SK-N-SH (cell line): ENCODE results near the gene PRF1. TPM values are rescaled to one million over a fixed set of nuclear protein-coding genes. Genes with fewer than 3 reads are reported as not detected.

ENCODE experiments used
- CTCF ChIA-PET: fragments of 300-600, 350-600 bp; formaldehyde crosslinking; extraction: SDS; loops from one replicate; lab custom pipeline; 2021; lab: Yijun Ruan, JAX
- POLR2A ChIA-PET: fragments of 350-600 bp; sonication (Branson Sonifier 250); formaldehyde crosslinking; extraction: SDS; loops from one replicate; lab custom pipeline; 2020; ENCODE audit warnings: antibody characterized with exemption, inconsistent platforms; lab: Yijun Ruan, JAX
- DNase-seq: peaks from one replicate; pipeline ENCODE4 v3.0.0; 2012
- H2AFZ ChIP-seq: fragments of 200-600 bp; sonication (generic); 2 replicates; pipeline ENCODE4 v1.8.1; 2016; ENCODE audit warnings: antibody characterized with exemption, mild to moderate bottlenecking, low read depth
- H3F3A ChIP-seq: fragments of 200-600 bp; sonication (generic); replicated peaks from 2 replicates; pipeline ENCODE3; 2016; ENCODE audit warnings: antibody characterized with exemption, mild to moderate bottlenecking; ENCODE audit not compliant: insufficient read depth
- H3K27ac ChIP-seq, 2 experiments: fragments of 200-500 bp in 1 of 2; fragments of 200-600 bp in 1 of 2; sonication (Bioruptor generic) in 1 of 2; sonication (generic), shearing (Covaris generic) in 1 of 2; 2 replicates each; pipeline versions ENCODE4 v1.5.1 to v1.6.1; 2014 to 2016; ENCODE audit warnings: low read depth in 2 of 2, inconsistent platforms in 1 of 2, low read length in 1 of 2, mild to moderate bottlenecking in 1 of 2, mixed read lengths in 1 of 2
- H3K27me3 ChIP-seq: fragments of 200-600 bp; sonication (generic), shearing (Covaris generic); 2 replicates; pipeline ENCODE4 v1.6.1; 2016; ENCODE audit warnings: mixed run types; ENCODE audit not compliant: insufficient read depth
- H3K36me3 ChIP-seq, 2 experiments: fragments of 200-500 bp in 1 of 2; fragments of 200-600 bp in 1 of 2; sonication (Bioruptor generic) in 1 of 2; sonication (generic) in 1 of 2; replicated peaks in 1 of 2; 2 replicates each; pipeline versions ENCODE3 to v1.5.1; 2014 to 2016; ENCODE audit warnings: low read length in 1 of 2, mild to moderate bottlenecking in 1 of 2; ENCODE audit not compliant: insufficient read depth in 2 of 2, control insufficient read depth in 1 of 2
- H3K4me1 ChIP-seq, 2 experiments: fragments of 200-500 bp in 1 of 2; fragments of 200-600 bp in 1 of 2; sonication (Bioruptor generic) in 1 of 2; sonication (generic), shearing (Covaris generic) in 1 of 2; 2 replicates each; pipeline versions ENCODE4 v1.5.1 to v1.6.1; 2014 to 2016; ENCODE audit warnings: low read depth in 1 of 2, low read length in 1 of 2, mixed run types in 1 of 2; ENCODE audit not compliant: insufficient read depth in 2 of 2, control insufficient read depth in 1 of 2
- H3K4me2 ChIP-seq: fragments of 200-600 bp; sonication (generic), shearing (Covaris generic); 2 replicates; pipeline ENCODE4 v1.6.1; 2017; ENCODE audit warnings: mixed run types
- H3K4me3 ChIP-seq, 2 experiments: fragments of 200-500 bp in 1 of 2; fragments of 200-600 bp in 1 of 2; sonication (Bioruptor generic) in 1 of 2; sonication (generic), shearing (Covaris generic) in 1 of 2; 2 replicates each; pipeline versions ENCODE4 v1.5.1 to v1.8.1; 2014 to 2016; ENCODE audit warnings: low read depth in 2 of 2, inconsistent platforms in 1 of 2, low read length in 1 of 2, mild to moderate bottlenecking in 1 of 2, mixed read lengths in 1 of 2, moderate library complexity in 1 of 2
- H3K79me2 ChIP-seq: fragments of 200-600 bp; sonication (generic); 2 replicates; pipeline ENCODE4 v1.8.1; 2017; ENCODE audit warnings: mild to moderate bottlenecking; ENCODE audit not compliant: insufficient read depth
- H3K9ac ChIP-seq: fragments of 200-600 bp; sonication (generic); 2 replicates; pipeline ENCODE4 v1.6.1; 2017; ENCODE audit warnings: mixed run types
- H3K9me2 ChIP-seq: fragments of 200-600 bp; sonication (generic); 2 replicates; pipeline ENCODE4 v1.6.1; 2017; ENCODE audit warnings: mixed run types
- H3K9me3 ChIP-seq: fragments of 200-600 bp; sonication (generic); 2 replicates; pipeline ENCODE4 v1.6.1; 2017; ENCODE audit warnings: mixed run types, mild to moderate bottlenecking, moderate library complexity
- H4K20me1 ChIP-seq: fragments of 200-600 bp; sonication (generic); 2 replicates; pipeline ENCODE4 v1.6.1; 2017; ENCODE audit warnings: mild to moderate bottlenecking, mixed run types; ENCODE audit not compliant: insufficient read depth
- EZH2phosphoT487 ChIP-seq: fragments of 200-600 bp; sonication (generic); IDR thresholded peaks from 2 replicates; pipeline ENCODE4 v1.6.1; 2017; ENCODE audit warnings: low read depth, mixed run types, mild to moderate bottlenecking, antibody characterized with exemption, moderate library complexity, borderline replicate concordance
- JUND ChIP-seq: IDR thresholded peaks from 2 replicates; pipeline ENCODE4 v1.4.0; 2012
- MXI1 ChIP-seq: IDR thresholded peaks from 2 replicates; pipeline ENCODE4 v1.6.1; 2012; ENCODE audit warnings: mild to moderate bottlenecking, low read depth, low read length, improper control_type of control experiment
- NRF1 ChIP-seq: IDR thresholded peaks from 2 replicates; pipeline ENCODE4 v1.6.1; 2012; ENCODE audit warnings: low read depth, mild to moderate bottlenecking, low read length
- POLR2AphosphoS5 ChIP-seq: IDR thresholded peaks from 2 replicates; pipeline ENCODE4 v1.6.1; 2012; ENCODE audit warnings: low read depth, low read length
- RAD21 ChIP-seq: IDR thresholded peaks from 2 replicates; pipeline ENCODE4 v1.6.1; 2012; ENCODE audit warnings: mild to moderate bottlenecking, low read length
- RFX5 ChIP-seq: IDR thresholded peaks from 2 replicates; pipeline ENCODE4 v1.6.1; 2012; ENCODE audit warnings: mild to moderate bottlenecking, improper control_type of control experiment, low read length
- RXRA ChIP-seq: IDR thresholded peaks from 2 replicates; pipeline ENCODE4 v1.4.0; 2012; ENCODE audit warnings: low read depth, mild to moderate bottlenecking, borderline replicate concordance
- SMC3 ChIP-seq: IDR thresholded peaks from 2 replicates; pipeline ENCODE4 v1.6.1; 2012; ENCODE audit warnings: low read depth, low read length, improper control_type of control experiment
- TAF1 ChIP-seq: IDR thresholded peaks from 2 replicates; pipeline ENCODE4 v1.6.1; 2012; ENCODE audit warnings: low read depth, mild to moderate bottlenecking, low read length, moderate library complexity, borderline replicate concordance
- TCF12 ChIP-seq: IDR thresholded peaks from 2 replicates; pipeline ENCODE4 v1.4.0; 2012
- TEAD4 ChIP-seq: IDR thresholded peaks from 2 replicates; pipeline ENCODE4 v1.4.0; 2012; ENCODE audit warnings: mild to moderate bottlenecking, borderline replicate concordance; ENCODE audit not compliant: insufficient read depth
- WGBS: methylation state at CpG from one replicate; pipeline ENCODE4 v1.1.6; 2017; ENCODE audit warnings: low lambda C conversion rate; 5-methylcytosine and 5-hydroxymethylcytosine counted together
- polyA plus RNA-seq, 3 experiments: library from polyadenylated mRNA; depleted of rRNA; stranded (reverse); fragments of >200 nt; gene quantifications; 2 replicates each; pipeline ENCODE4 v1.2.3, GENCODE V29; 2012
- TF ChIP-seq, protein P1 (sequence below): IDR thresholded peaks from 2 replicates; pipeline ENCODE4 v1.6.1; 2012; ENCODE audit warnings: mild to moderate bottlenecking, low read depth, low read length, moderate library complexity
- TF ChIP-seq, protein P2 (sequence below): fragments of 150-350 bp; IDR thresholded peaks from 2 replicates; pipeline ENCODE4 v1.6.1; 2016; ENCODE audit warnings: mild to moderate bottlenecking, low read depth, low read length
- TF ChIP-seq, protein P3 (sequence below): fragments of 150-350 bp; IDR thresholded peaks from 2 replicates; pipeline ENCODE4 v1.6.1; 2017; ENCODE audit warnings: antibody characterized with exemption, low read length, low read depth, borderline replicate concordance
- TF ChIP-seq, protein P4 (sequence below): IDR thresholded peaks from 2 replicates; pipeline ENCODE4 v1.4.0; 2012; ENCODE audit warnings: low read depth, borderline replicate concordance

The PRF1 gene
- polyA plus RNA-seq, 1 of the 3 experiments (the other 2 are of a cell fraction) = not detected

DNA sequence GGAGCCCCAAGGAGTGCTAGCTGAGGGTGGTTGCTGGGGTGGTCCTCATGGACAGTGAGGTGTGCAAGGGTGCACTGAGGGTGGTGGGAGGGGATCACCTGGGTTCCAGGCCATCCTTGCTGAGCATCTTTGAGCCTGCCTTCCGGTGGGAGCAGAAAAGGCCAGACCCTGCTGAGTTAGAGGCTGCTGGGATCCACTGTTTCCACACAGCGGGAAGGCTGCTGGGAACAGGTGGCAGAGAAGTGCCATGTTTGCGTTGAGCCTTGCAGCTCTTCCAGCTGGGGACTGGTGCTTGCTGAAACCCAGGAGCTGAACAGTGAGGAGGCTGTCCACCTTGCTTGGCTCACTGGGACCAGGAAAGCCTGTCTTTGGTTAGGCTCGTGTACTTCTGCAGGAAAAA lies 34.9 kb downstream of the PRF1 start:
- no peak for TF ChIP-seq TEAD4
- TF ChIP-seq, protein P1, sequence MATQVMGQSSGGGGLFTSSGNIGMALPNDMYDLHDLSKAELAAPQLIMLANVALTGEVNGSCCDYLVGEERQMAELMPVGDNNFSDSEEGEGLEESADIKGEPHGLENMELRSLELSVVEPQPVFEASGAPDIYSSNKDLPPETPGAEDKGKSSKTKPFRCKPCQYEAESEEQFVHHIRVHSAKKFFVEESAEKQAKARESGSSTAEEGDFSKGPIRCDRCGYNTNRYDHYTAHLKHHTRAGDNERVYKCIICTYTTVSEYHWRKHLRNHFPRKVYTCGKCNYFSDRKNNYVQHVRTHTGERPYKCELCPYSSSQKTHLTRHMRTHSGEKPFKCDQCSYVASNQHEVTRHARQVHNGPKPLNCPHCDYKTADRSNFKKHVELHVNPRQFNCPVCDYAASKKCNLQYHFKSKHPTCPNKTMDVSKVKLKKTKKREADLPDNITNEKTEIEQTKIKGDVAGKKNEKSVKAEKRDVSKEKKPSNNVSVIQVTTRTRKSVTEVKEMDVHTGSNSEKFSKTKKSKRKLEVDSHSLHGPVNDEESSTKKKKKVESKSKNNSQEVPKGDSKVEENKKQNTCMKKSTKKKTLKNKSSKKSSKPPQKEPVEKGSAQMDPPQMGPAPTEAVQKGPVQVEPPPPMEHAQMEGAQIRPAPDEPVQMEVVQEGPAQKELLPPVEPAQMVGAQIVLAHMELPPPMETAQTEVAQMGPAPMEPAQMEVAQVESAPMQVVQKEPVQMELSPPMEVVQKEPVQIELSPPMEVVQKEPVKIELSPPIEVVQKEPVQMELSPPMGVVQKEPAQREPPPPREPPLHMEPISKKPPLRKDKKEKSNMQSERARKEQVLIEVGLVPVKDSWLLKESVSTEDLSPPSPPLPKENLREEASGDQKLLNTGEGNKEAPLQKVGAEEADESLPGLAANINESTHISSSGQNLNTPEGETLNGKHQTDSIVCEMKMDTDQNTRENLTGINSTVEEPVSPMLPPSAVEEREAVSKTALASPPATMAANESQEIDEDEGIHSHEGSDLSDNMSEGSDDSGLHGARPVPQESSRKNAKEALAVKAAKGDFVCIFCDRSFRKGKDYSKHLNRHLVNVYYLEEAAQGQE = no peak
- no peak for TF ChIP-seq POLR2AphosphoS5
- TF ChIP-seq RAD21 = no peak
- TF ChIP-seq, protein P2, sequence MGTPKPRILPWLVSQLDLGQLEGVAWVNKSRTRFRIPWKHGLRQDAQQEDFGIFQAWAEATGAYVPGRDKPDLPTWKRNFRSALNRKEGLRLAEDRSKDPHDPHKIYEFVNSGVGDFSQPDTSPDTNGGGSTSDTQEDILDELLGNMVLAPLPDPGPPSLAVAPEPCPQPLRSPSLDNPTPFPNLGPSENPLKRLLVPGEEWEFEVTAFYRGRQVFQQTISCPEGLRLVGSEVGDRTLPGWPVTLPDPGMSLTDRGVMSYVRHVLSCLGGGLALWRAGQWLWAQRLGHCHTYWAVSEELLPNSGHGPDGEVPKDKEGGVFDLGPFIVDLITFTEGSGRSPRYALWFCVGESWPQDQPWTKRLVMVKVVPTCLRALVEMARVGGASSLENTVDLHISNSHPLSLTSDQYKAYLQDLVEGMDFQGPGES = no peak
- no peak for TF ChIP-seq JUND
- TF ChIP-seq, all 33 proteins: peak for 0
- Histone ChIP-seq H3K9ac (no peak overlapping the region), H3K4me2 (no peak overlapping the region), H3K27me3 (no peaks in the 10 kb centered on the region), H3F3A (no peaks in the 10 kb centered on the region), H3K36me3 (no peaks in the 10 kb centered on the region), H3K27ac (no peak overlapping the region), H3K9me2 (no peaks in the 10 kb centered on the region), H4K20me1 (no peaks in the 10 kb centered on the region), H3K4me1 (peaks cover 0 to 30% of the 10 kb centered on the region in 2 experiments; a peak in 1 of 4 replicates), H2AFZ (no peak overlapping the region), H3K79me2 (no peaks in the 10 kb centered on the region), H3K4me3 (no peak overlapping the region), H3K9me3 (no peaks in the 10 kb centered on the region)
- DNase-seq = no peak
- POLR2A ChIA-PET = no interaction called here
- CTCF ChIA-PET = interaction anchor here (0.8 to 1.8 kb wide), 3 partner anchors 18 to 312 kb away, joined by 3 to 4 read pairs (median 3); no protein-coding TSS in a partner anchor
- 75% methylated on average over 3 of the region's 4 CpGs for WGBS

DNA sequence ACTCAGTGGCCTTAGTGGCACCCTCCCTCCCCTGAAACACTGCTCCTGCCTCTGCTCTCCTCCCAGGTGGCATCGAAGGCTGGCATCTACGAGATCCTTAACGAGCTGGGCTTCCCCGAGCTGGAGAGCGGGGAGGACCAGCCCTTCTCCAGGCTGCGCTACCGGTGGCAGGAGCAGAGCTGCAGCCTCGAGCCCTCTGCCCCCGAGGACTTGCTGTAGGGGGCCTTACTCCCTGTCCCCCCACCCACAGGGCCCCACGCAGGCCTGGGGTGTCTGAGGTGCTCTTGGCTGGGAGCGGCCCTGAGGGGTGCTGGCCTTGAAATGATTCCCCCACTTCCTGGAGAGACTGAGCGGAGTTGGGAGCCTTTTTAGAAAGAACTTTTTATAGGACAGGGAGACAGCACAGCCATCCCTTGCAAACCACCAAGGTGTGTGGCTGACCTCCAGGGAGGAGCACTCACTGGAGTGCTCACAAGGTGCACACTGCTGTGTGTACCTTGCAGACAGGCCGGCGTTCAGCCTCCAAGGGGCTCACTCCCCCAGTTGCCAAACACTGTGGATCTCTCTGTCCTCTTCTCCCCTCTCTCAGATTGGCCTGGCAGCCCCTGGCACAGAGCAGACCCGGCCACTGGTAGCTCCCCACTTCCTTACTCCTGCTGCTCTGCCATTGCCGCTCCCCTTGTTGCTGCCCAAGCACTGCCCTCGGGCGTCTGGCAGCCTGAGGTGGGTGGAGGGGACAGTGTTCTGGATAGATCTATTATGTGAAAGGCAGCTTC lies 35.8 kb downstream of the PRF1 start:
- no peaks in the 10 kb centered on the region for H3K79me2 ChIP-seq
- CTCF ChIA-PET = interaction anchor here (0.8 to 1.8 kb wide), 3 partner anchors 12 to 313 kb away, joined by 3 to 4 read pairs (median 3); no protein-coding TSS in a partner anchor
- no peak for DNase-seq
- H2AFZ ChIP-seq = no peak overlapping the region
- no peak overlapping the region for H3K27ac ChIP-seq
- H3K9me3 ChIP-seq = no peaks in the 10 kb centered on the region
- no peaks in the 10 kb centered on the region for H4K20me1 ChIP-seq
- POLR2A ChIA-PET = no interaction called here
- 61% methylated on average over 6 of the region's 18 CpGs for WGBS
- peaks cover 0 to 35% of the 10 kb centered on the region in 2 experiments; a peak in 1 of 4 replicates for H3K4me1 ChIP-seq
- H3K27me3 ChIP-seq = no peaks in the 10 kb centered on the region
- H3K4me2 ChIP-seq = no peak overlapping the region
- TF ChIP-seq, protein P3, sequence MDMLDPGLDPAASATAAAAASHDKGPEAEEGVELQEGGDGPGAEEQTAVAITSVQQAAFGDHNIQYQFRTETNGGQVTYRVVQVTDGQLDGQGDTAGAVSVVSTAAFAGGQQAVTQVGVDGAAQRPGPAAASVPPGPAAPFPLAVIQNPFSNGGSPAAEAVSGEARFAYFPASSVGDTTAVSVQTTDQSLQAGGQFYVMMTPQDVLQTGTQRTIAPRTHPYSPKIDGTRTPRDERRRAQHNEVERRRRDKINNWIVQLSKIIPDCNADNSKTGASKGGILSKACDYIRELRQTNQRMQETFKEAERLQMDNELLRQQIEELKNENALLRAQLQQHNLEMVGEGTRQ = no peak
- no peak for TF ChIP-seq TAF1
- no peak for TF ChIP-seq MXI1
- no peak for TF ChIP-seq TCF12
- no peak for TF ChIP-seq TEAD4
- TF ChIP-seq, protein P2 = no peak
- TF ChIP-seq NRF1 = no peak
- TF ChIP-seq RXRA = no peak
- TF ChIP-seq, protein P4, sequence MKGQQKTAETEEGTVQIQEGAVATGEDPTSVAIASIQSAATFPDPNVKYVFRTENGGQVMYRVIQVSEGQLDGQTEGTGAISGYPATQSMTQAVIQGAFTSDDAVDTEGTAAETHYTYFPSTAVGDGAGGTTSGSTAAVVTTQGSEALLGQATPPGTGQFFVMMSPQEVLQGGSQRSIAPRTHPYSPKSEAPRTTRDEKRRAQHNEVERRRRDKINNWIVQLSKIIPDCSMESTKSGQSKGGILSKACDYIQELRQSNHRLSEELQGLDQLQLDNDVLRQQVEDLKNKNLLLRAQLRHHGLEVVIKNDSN = no peak
- TF ChIP-seq JUND = no peak
- no peak for TF ChIP-seq SMC3
- no peak for TF ChIP-seq RFX5
- no peak for TF ChIP-seq EZH2phosphoT487
- no peaks in the 10 kb centered on the region for H3K9me2 ChIP-seq
- H3K36me3 ChIP-seq = no peaks in the 10 kb centered on the region
- H3K9ac ChIP-seq = no peak overlapping the region
- no peaks in the 10 kb centered on the region for H3F3A ChIP-seq
- no peak overlapping the region for H3K4me3 ChIP-seq
